HepG2 (cell line): ENCODE results near the gene PEX14. TPM values are rescaled to one million over a fixed set of nuclear protein-coding genes. Genes with fewer than 3 reads are reported as not detected.

Source experiments
- ATAC-seq: fragments of 200-7000 bp; cut with Tn5 transposase; 3 replicates; pipeline ENCODE4 v1.9.1; 2020; ENCODE audit warnings: mild to moderate bottlenecking, moderate library complexity
- BruUV-seq: library from RNA; stranded (reverse); fragments of 400-500 nt; replicated peaks from 2 replicates; lab custom pipeline; 2021; lab: Mats Ljungman, UMichigan
- CTCF ChIA-PET: fragments of 300-600 bp; formaldehyde crosslinking; extraction: SDS; loops from one replicate; lab custom pipeline; 2021; ENCODE audit warnings: low total read pairs, inconsistent platforms, low intra/inter-chr PET ratio; lab: Yijun Ruan, JAX
- POLR2A ChIA-PET: fragments of 350-600 bp; sonication (Branson Sonifier 250); formaldehyde crosslinking; loops from one replicate; lab custom pipeline; 2020; ENCODE audit warnings: antibody characterized with exemption, inconsistent platforms; lab: Yijun Ruan, JAX
- DNase-seq: peaks from one replicate; pipeline ENCODE4 v3.0.0-alpha.2; 2015; ENCODE audit warnings: low spot score
- FAIRE-seq: peaks from 3 replicates; lab custom pipeline; 2011; peaks lifted over from hg19 to GRCh38; lab: Jason Lieb, UNC
- H2AFZ ChIP-seq: one replicate; pipeline ENCODE4 v1.6.1; 2011; ENCODE audit warnings: low read length, inconsistent platforms
- H3K27ac ChIP-seq: fragments of 300-600 bp; 3 replicates; pipeline ENCODE4 v1.8.0; 2011; ENCODE audit warnings: mixed run types, mild to moderate bottlenecking, mixed read lengths, low read length, inconsistent platforms; ENCODE audit not compliant: insufficient read depth; ENCODE audit errors: extremely low read length
- H3K27me3 ChIP-seq, 2 experiments: fragments of 200-600 bp in 1 of 2; 2 replicates in 1 of 2; 3 replicates in 1 of 2; pipeline versions ENCODE4 v1.6.0 to v1.8.0; 2011; ENCODE audit warnings: low read length in 2 of 2, mild to moderate bottlenecking in 2 of 2, moderate library complexity in 2 of 2, inconsistent platforms in 1 of 2; ENCODE audit not compliant: insufficient read depth in 2 of 2, control insufficient read depth in 1 of 2
- H3K36me3 ChIP-seq, 2 experiments: fragments of 200-600 bp in 1 of 2; replicated peaks in 1 of 2; 2 replicates in 1 of 2; 3 replicates in 1 of 2; pipeline versions ENCODE4 v1.5.1 to v1.8.0; 2011; ENCODE audit warnings: low read length in 2 of 2, inconsistent platforms in 1 of 2; ENCODE audit not compliant: insufficient read depth in 2 of 2, control insufficient read depth in 1 of 2
- H3K4me1 ChIP-seq: 2 replicates; pipeline ENCODE4 v1.5.1; 2012; ENCODE audit warnings: low read length, inconsistent platforms; ENCODE audit not compliant: insufficient read depth
- H3K4me2 ChIP-seq: 2 replicates; pipeline ENCODE4 v1.6.0; 2011; ENCODE audit warnings: low read depth, low read length, inconsistent platforms
- H3K4me3 ChIP-seq, 3 experiments: fragments of 200-600 bp in 1 of 3; sonication (generic), shearing (Covaris generic) in 1 of 3; replicated peaks in 1 of 3; 2 replicates each; pipeline ENCODE4 v1.5.1; 2011 to 2016; ENCODE audit warnings: low read length in 3 of 3, inconsistent platforms in 2 of 3, low read depth in 2 of 3, mild to moderate bottlenecking in 2 of 3, control low read depth in 1 of 3, mixed read lengths in 1 of 3; ENCODE audit not compliant: insufficient read depth in 1 of 3
- H3K79me2 ChIP-seq: one replicate; pipeline ENCODE4 v1.6.1; 2011; ENCODE audit warnings: low read length, inconsistent platforms; ENCODE audit not compliant: insufficient read depth
- H3K9ac ChIP-seq: 2 replicates; pipeline ENCODE4 v1.6.0; 2011; ENCODE audit warnings: mild to moderate bottlenecking, low read depth, low read length, inconsistent platforms; ENCODE audit not compliant: insufficient read depth
- H3K9me3 ChIP-seq: 2 replicates; pipeline ENCODE4 v1.5.1; 2012; ENCODE audit warnings: mild to moderate bottlenecking, low read length
- H4K20me1 ChIP-seq: 2 replicates; pipeline ENCODE4 v1.6.0; 2011; ENCODE audit warnings: inconsistent platforms, mild to moderate bottlenecking, low read length, moderate library complexity; ENCODE audit not compliant: insufficient read depth
- ATF4 ChIP-seq, 2 experiments: fragments of 450-650 bp in 1 of 2; sonication (generic) in 1 of 2; formaldehyde crosslinking; IDR thresholded peaks; 2 replicates each; pipeline versions ENCODE4 v1.5.0 to v1.8.0; 2020 to 2022; ENCODE audit warnings: mild to moderate bottlenecking in 1 of 2, missing genetic modification reagents in 1 of 2
- BATF2 ChIP-seq: sonication (generic); formaldehyde crosslinking; IDR thresholded peaks from 2 replicates; pipeline ENCODE4 v1.8.0; 2022; ENCODE audit warnings: mild to moderate bottlenecking, missing genetic modification reagents, moderate library complexity
- DRAP1 ChIP-seq: IDR thresholded peaks from 2 replicates; pipeline ENCODE4 v1.6.1; 2016; ENCODE audit warnings: missing genetic modification reagents, missing compliant biosample characterization
- IKZF5 ChIP-seq: IDR thresholded peaks from 2 replicates; pipeline ENCODE4 v1.6.1; 2018; ENCODE audit warnings: missing genetic modification reagents, mild to moderate bottlenecking, missing compliant biosample characterization
- KDM3A ChIP-seq: IDR thresholded peaks from 2 replicates; pipeline ENCODE4 v1.6.1; 2018; ENCODE audit warnings: low read depth, missing compliant biosample characterization
- MIXL1 ChIP-seq: IDR thresholded peaks from 2 replicates; pipeline ENCODE4 v1.6.1; 2016
- SNRNP70 ChIP-seq: fragments of 200-400 bp; formaldehyde crosslinking; IDR thresholded peaks from 2 replicates; pipeline ENCODE4 v1.6.1; 2017; ENCODE audit warnings: mild to moderate bottlenecking, low read depth, low read length, moderate library complexity
- SSRP1 ChIP-seq: IDR thresholded peaks from 2 replicates; pipeline ENCODE4 v1.6.1; 2016; ENCODE audit warnings: control low read depth
- STAT5B ChIP-seq: sonication (generic); formaldehyde crosslinking; IDR thresholded peaks from 2 replicates; pipeline ENCODE4 v1.4.0; 2020; ENCODE audit warnings: missing genetic modification reagents
- U2AF2 ChIP-seq: fragments of 200-400 bp; formaldehyde crosslinking; IDR thresholded peaks from 2 replicates; pipeline ENCODE4 v1.6.1; 2017; ENCODE audit warnings: low read depth, mild to moderate bottlenecking, low read length
- ZBED4 ChIP-seq: sonication (generic); formaldehyde crosslinking; IDR thresholded peaks from 2 replicates; pipeline ENCODE4 v1.4.0; 2020; ENCODE audit warnings: missing genetic modification reagents, borderline replicate concordance
- ZBTB7A ChIP-seq: sonication (generic); formaldehyde crosslinking; IDR thresholded peaks from 2 replicates; pipeline ENCODE4 v1.8.0; 2022; ENCODE audit warnings: mild to moderate bottlenecking, missing genetic modification reagents
- ZFAT ChIP-seq: sonication (generic); formaldehyde crosslinking; conservative IDR thresholded peaks from 2 replicates; pipeline ENCODE4 v1.8.1; 2023; ENCODE audit warnings: missing genetic modification reagents, inconsistent platforms
- ZNF253 ChIP-seq: sonication (generic); formaldehyde crosslinking; IDR thresholded peaks from 2 replicates; pipeline ENCODE4 v1.8.0; 2022; ENCODE audit warnings: mild to moderate bottlenecking, missing genetic modification reagents, borderline replicate concordance
- ZNF362 ChIP-seq: sonication (generic); formaldehyde crosslinking; IDR thresholded peaks from 2 replicates; pipeline ENCODE4 v1.4.0; 2020; ENCODE audit warnings: missing genetic modification reagents, mild to moderate bottlenecking, borderline replicate concordance
- WGBS: methylation state at CpG from one replicate; pipeline ENCODE4 v1.1.6; 2017; ENCODE audit warnings: low lambda C conversion rate; 5-methylcytosine and 5-hydroxymethylcytosine counted together
- in situ Hi-C: cut with HindIII; loops from 2 replicates; pipeline ENCODE4 v1.10.0; 2017; ENCODE audit warnings: low pct_unique_long_range_greater_than_20kb; ENCODE audit not compliant: extremely low pct_ligation_motif_present
- intact Hi-C: fragments of 100-400 bp; cut with micrococcal nuclease; formaldehyde crosslinking; loops from one replicate; pipeline ENCODE4 v1.10.0; 2022; ENCODE audit not compliant: unreplicated experiment
- polyA plus RNA-seq, 8 experiments: library from polyadenylated mRNA; depleted of rRNA in 3 of 8; stranded (reverse) in 7 of 8; unstranded in 1 of 8; fragments of >200 nt; fragmentation: Illumina TruSeq in 4 of 8; extraction: Trizol in 4 of 8; gene quantifications; 2 replicates each; pipeline versions ENCODE4 v1.2.1 to v1.2.3, GENCODE V29; 2011 to 2016; ENCODE audit warnings: low read depth in 4 of 8, missing spikeins in 1 of 8, mixed read lengths in 1 of 8; ENCODE audit not compliant: insufficient read depth in 1 of 8
- total RNA-seq, 5 experiments: library from RNA; depleted of rRNA; stranded (reverse); fragments of >200 nt; fragmentation: Illumina TruSeq; extraction: Trizol; gene quantifications; 2 replicates each; pipeline ENCODE4 v1.2.3, GENCODE V29; 2016; ENCODE audit warnings: low read depth in 1 of 5

The PEX14 gene
- total and polyA plus RNA-seq, 2 of the 13 experiments (the other 11 are each of a cell fraction or from before 2014, with no cell fraction given) = 6.5 to 9.9 TPM

- TF ChIP-seq ZBED4 (CRISPR knock-in tag) (no peak), MIXL1 (CRISPR knock-in tag) (no peak), ZFAT (CRISPR knock-in tag) (no peak), IKZF5 (CRISPR knock-in tag) (no peak), STAT5B (CRISPR knock-in tag) (no peak)
- TF ChIP-seq, all 625 proteins: peak for 0
Observed at GRCh38 chr1:10585242-10585641, 110.5 kb downstream of the PEX14 start (continued).

GRCh38 chr1:10586125-10586524, 111.4 kb downstream of the PEX14 start:
- H3K4me3 ChIP-seq = no peak overlapping the region
- peaks cover 28% of the 10 kb centered on the region for H3K4me1 ChIP-seq
- 87% methylated on average over 5 of the region's 5 CpGs for WGBS
- in situ Hi-C loops (no loop called here), intact Hi-C loops (no loop called here)
- ChIA-PET CTCF (no interaction called here), POLR2A (interaction anchor here (1.2 kb wide), 1 partner anchor 31 kb away, joined by 3 read pairs; no protein-coding TSS in a partner anchor)
- ATAC-seq = peak; percentile 59
- H4K20me1 ChIP-seq = no peaks in the 10 kb centered on the region
- DNase-seq = no peak
- no TSS peak for BruUV-seq
- H3K27me3 ChIP-seq = no peaks in the 10 kb centered on the region
- H3K9me3 ChIP-seq = no peaks in the 10 kb centered on the region
- H3K79me2 ChIP-seq = no peaks in the 10 kb centered on the region
- H3K36me3 ChIP-seq = no peaks in the 10 kb centered on the region
- no peak overlapping the region for H3K27ac ChIP-seq
- H3K9ac ChIP-seq = no peak overlapping the region
- FAIRE-seq = no peak
- H2AFZ ChIP-seq = no peak overlapping the region
- H3K4me2 ChIP-seq = no peak overlapping the region
- no peak for TF ChIP-seq ZBTB7A (CRISPR knock-in tag)
- no peak for TF ChIP-seq KDM3A (CRISPR knock-in tag)
- TF ChIP-seq BATF2 = no peak
- TF ChIP-seq SSRP1 = no peak
- TF ChIP-seq ATF4 (CRISPR knock-in tag; IDR thresholded peaks at IDR 0.05) = no peak
- no peak for TF ChIP-seq DRAP1
- TF ChIP-seq ZNF253 (CRISPR knock-in tag) = no peak
- no peak for TF ChIP-seq ZNF362
- no peak for TF ChIP-seq SNRNP70
- TF ChIP-seq U2AF2 = no peak
